Chondrocyte (in vitro differentiated cells): ENCODE data around the gene ZNF394. TPM values are rescaled to one million over a fixed set of nuclear protein-coding genes. Genes with fewer than 3 reads are reported as not detected.
A peak's percentile ranks its signal among the peaks of the same experiment; 100 is the strongest.

Experiments
- DNase-seq: peaks from one replicate; pipeline ENCODE4 v3.0.0; 2021; ENCODE audit warnings: mixed read lengths, low spot score
- H3K27ac Mint-ChIP-seq: one replicate; pipeline ENCODE4 v1.8.0; 2021; ENCODE audit warnings: mild to moderate bottlenecking, moderate library complexity, mixed read lengths; ENCODE audit not compliant: unreplicated experiment
- H3K27me3 Mint-ChIP-seq: 2 replicates; pipeline ENCODE4 v1.8.0; 2021; ENCODE audit warnings: low read depth, mixed read lengths
- H3K36me3 Mint-ChIP-seq: 2 replicates; pipeline ENCODE4 v1.8.0; 2021; ENCODE audit warnings: low read depth, mixed read lengths
- H3K4me1 Mint-ChIP-seq: 2 replicates; pipeline ENCODE4 v1.8.0; 2021; ENCODE audit warnings: low read depth, mild to moderate bottlenecking, mixed read lengths
- H3K4me3 Mint-ChIP-seq: one replicate; pipeline ENCODE4 v1.8.0; 2021; ENCODE audit warnings: mild to moderate bottlenecking, moderate library complexity, mixed read lengths; ENCODE audit not compliant: unreplicated experiment
- H3K9me3 Mint-ChIP-seq: 2 replicates; pipeline ENCODE4 v1.8.0; 2021; ENCODE audit warnings: low read depth, mixed read lengths
- total RNA-seq: library from RNA; stranded (reverse); gene quantifications from 3 replicates; pipeline ENCODE4 v1.2.1, GENCODE V29; 2021
- TF ChIP-seq, protein P1 (sequence below): fragments of 200-600 bp; sonication (generic); IDR thresholded peaks from 2 replicates; pipeline ENCODE4 v1.5.0; 2021; ENCODE audit warnings: antibody characterized with exemption, mild to moderate bottlenecking, moderate library complexity

Gene ZNF394
- total RNA-seq, 1 donor from 2014 or later: 15.7 TPM

DNA sequence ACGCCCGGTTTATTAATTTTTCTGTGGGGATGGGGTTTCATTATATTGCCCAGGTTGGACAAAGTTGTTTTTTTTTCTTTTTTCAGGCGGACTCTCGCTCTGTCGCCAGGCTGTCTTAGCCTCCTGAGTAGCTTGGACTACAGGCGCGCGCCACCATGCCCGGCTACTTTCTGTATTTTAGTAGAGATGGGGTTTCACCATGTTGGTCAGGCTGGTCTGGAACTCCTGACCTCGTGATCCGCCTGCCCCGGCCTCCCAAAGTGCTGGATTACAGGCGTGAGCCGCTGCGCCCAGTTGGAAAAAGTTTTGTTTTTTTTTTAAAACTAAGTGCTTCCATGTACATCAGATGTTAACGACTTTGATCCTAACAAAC, 542 bp upstream of the ZNF394 start:
- Mint-ChIP-seq H3K27me3 (no peaks in the 10 kb centered on the region), H3K27ac (peak overlapping the region; percentile 99), H3K9me3 (no peaks in the 10 kb centered on the region), H3K4me1 (peaks cover 32% of the 10 kb centered on the region), H3K4me3 (peak overlapping the region; percentile 94), H3K36me3 (peaks cover 10% of the 10 kb centered on the region)
- TF ChIP-seq, protein P1, sequence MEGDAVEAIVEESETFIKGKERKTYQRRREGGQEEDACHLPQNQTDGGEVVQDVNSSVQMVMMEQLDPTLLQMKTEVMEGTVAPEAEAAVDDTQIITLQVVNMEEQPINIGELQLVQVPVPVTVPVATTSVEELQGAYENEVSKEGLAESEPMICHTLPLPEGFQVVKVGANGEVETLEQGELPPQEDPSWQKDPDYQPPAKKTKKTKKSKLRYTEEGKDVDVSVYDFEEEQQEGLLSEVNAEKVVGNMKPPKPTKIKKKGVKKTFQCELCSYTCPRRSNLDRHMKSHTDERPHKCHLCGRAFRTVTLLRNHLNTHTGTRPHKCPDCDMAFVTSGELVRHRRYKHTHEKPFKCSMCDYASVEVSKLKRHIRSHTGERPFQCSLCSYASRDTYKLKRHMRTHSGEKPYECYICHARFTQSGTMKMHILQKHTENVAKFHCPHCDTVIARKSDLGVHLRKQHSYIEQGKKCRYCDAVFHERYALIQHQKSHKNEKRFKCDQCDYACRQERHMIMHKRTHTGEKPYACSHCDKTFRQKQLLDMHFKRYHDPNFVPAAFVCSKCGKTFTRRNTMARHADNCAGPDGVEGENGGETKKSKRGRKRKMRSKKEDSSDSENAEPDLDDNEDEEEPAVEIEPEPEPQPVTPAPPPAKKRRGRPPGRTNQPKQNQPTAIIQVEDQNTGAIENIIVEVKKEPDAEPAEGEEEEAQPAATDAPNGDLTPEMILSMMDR: no peak
- DNase-seq: no peak

DNA sequence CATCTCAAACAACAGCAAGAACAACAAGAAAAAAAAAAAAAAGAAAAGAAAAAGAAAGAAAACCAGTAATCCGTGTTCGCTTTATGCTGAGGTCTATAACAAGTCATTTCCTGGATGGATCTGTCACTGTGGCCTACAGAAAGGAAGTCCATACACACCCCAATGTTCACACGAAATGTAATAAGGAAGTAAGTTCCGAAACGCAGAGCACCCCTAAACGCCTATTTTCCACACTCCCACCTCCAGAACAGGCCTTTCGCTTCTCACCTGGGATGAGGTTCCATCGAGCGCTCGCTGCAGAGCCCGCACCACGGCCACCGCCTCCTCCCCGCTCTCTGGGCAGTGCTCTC, 735 bp downstream of the ZNF394 start:
- TF ChIP-seq, protein P1: no peak
- peaks cover 1% of the 10 kb centered on the region for H3K9me3 Mint-ChIP-seq
- DNase-seq: no peak
- H3K27me3 Mint-ChIP-seq: no peaks in the 10 kb centered on the region
- peaks cover 28% of the 10 kb centered on the region for H3K4me1 Mint-ChIP-seq
- peaks cover 11% of the 10 kb centered on the region for H3K36me3 Mint-ChIP-seq
- peak overlapping the region; percentile 94 for H3K4me3 Mint-ChIP-seq
- peak overlapping the region; percentile 99 for H3K27ac Mint-ChIP-seq

DNA sequence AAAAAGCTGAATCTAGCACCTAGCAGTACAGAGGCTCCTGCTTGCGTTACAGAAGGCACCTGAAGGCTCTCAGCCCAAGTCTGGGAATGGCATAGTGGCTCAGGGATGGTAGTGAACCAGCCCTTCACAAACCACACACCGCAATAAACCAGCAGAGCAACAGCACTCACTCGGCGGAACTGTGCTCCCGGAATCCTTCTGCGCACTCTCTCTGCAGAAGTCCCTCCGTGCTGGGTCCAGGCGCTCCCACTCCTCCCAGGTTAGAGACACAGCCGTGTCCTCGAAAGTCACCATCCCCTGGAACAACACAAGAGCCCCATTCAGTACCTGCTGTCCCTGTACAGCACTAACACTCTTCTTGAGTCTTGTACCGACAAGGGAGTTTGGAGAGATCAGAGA, 1.5 kb downstream of the ZNF394 start:
- TF ChIP-seq, protein P1: no peak
- Mint-ChIP-seq H3K27me3 (no peaks in the 10 kb centered on the region), H3K9me3 (peaks cover 9% of the 10 kb centered on the region), H3K4me3 (peak overlapping the region; percentile 94), H3K27ac (peak overlapping the region; percentile 67), H3K4me1 (peaks cover 28% of the 10 kb centered on the region), H3K36me3 (peaks cover 19% of the 10 kb centered on the region)
- DNase-seq: no peak

DNA sequence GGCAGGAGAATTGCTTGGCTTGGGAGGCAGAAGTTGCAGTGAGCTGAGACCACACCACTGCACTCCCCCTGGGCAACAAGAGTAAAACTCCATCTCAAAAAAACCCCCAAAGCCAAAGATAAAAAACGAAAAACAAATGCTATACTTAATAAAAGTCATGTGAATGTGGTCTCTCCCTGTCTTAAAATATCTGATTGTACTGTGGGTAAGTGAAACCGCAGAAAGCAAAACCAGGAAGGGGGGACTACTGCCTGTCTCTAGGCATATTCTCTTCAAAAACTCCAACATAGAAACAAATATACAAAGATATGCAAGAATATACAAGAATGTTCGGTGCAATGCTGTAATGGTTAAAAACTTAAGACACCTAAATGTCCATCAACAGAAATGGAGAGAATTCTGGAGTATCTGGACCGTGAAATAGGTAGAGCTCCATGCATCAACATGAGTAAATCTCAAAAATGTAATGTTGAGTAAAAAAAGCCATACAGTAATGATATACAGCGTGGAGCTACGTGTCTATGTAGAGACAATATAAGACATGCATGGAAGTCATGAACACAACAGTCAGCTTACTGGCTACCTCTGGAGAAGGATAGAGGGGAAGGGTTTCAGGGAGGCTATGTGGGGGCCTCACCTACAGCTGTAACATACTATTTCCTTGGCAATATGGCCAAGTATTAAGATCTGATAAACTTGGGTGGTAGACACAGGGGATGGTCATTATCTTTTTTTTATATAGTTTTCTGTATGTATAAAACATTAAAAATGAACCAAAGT, 2.1 kb downstream of the ZNF394 start:
- TF ChIP-seq, protein P1: no peak
- no peak for DNase-seq
- no peaks in the 10 kb centered on the region for H3K27me3 Mint-ChIP-seq
- peak overlapping the region; percentile 63 for H3K27ac Mint-ChIP-seq
- peaks cover 28% of the 10 kb centered on the region for H3K4me1 Mint-ChIP-seq
- H3K36me3 Mint-ChIP-seq: peaks cover 25% of the 10 kb centered on the region
- peaks cover 11% of the 10 kb centered on the region for H3K9me3 Mint-ChIP-seq
- H3K4me3 Mint-ChIP-seq: peak overlapping the region; percentile 94

DNA sequence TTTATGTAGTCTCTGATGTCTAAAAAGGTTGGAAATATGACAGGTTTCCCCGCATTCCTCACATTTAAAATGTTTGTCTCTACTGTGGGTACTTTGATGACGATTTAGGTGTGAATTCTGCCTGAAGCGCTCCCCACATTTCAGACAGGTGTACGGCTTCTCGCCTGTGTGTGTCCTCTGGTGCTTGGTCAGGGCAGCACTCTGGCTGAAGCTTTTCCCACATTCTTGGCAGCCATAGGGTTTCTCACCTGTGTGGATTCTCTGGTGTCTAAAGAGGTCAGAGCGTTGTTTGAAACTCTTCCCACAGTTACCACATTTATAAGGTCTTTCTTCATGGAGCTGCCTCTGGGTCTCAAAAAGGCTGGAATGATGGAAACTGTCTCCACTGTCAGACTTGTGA, 6.3 kb downstream of the ZNF394 start:
- TF ChIP-seq, protein P1: no peak
- Mint-ChIP-seq H3K4me1 (peaks cover 14% of the 10 kb centered on the region), H3K27me3 (no peaks in the 10 kb centered on the region), H3K4me3 (no peak overlapping the region), H3K36me3 (peaks cover 34% of the 10 kb centered on the region), H3K9me3 (peaks cover 13% of the 10 kb centered on the region), H3K27ac (no peak overlapping the region)
- DNase-seq: no peak
